Activated naive CD8-positive, alpha-beta T cell treated with anti-CD3 and anti-CD28 coated beads, Interleukin-2, amount 50 U/mL, for 24 hours (primary cell): ENCODE results near the gene MPPED2.

Experiments used
- ATAC-seq: fragments of 150-1000 bp; cut with Tn5 transposase; one replicate; pipeline ENCODE4 v1.10.0; 2021
- DNase-seq: peaks from one replicate; pipeline ENCODE4 v3.0.0; 2021
- H3K27ac Mint-ChIP-seq: one replicate; pipeline ENCODE4 v1.8.0; 2021; ENCODE audit warnings: mild to moderate bottlenecking, mixed read lengths
- H3K27me3 Mint-ChIP-seq: one replicate; pipeline ENCODE4 v1.8.0; 2021; ENCODE audit warnings: mixed read lengths
- H3K36me3 Mint-ChIP-seq: one replicate; pipeline ENCODE4 v1.8.0; 2021; ENCODE audit warnings: low read depth, mixed read lengths
- H3K4me1 Mint-ChIP-seq: one replicate; pipeline ENCODE4 v1.8.0; 2021; ENCODE audit warnings: mixed read lengths
- H3K4me3 Mint-ChIP-seq: one replicate; pipeline ENCODE4 v1.8.0; 2021; ENCODE audit warnings: mild to moderate bottlenecking, moderate library complexity, mixed read lengths
- H3K9me3 Mint-ChIP-seq: one replicate; pipeline ENCODE4 v1.8.0; 2021; ENCODE audit warnings: mixed read lengths

The MPPED2 gene

DNA sequence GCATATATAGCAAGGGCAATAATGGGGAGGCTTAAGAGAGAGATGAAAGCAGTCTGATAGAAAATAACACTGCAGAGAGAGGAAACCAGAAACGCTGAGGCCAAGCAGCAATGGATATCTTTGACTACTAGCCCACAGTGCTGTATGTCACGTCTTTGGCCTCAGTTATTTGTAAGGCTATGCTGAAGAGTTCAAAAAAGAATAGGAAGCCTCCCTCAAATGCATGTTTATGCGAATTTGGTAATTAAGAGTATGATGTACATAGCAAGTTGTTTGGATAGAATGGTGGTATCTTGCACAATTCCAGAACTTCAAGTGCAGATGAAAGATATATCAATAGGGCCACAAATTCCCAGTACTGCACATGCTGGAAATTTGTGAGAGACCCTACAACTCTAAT is 89.2 kb downstream of the MPPED2 start:
- ATAC-seq (no peak), DNase-seq (no peak)
- Mint-ChIP-seq H3K4me1 (no peaks in the 10 kb centered on the region), H3K36me3 (no peaks in the 10 kb centered on the region), H3K27me3 (no peaks in the 10 kb centered on the region), H3K27ac (no peak overlapping the region), H3K9me3 (no peaks in the 10 kb centered on the region), H3K4me3 (no peak overlapping the region)

DNA sequence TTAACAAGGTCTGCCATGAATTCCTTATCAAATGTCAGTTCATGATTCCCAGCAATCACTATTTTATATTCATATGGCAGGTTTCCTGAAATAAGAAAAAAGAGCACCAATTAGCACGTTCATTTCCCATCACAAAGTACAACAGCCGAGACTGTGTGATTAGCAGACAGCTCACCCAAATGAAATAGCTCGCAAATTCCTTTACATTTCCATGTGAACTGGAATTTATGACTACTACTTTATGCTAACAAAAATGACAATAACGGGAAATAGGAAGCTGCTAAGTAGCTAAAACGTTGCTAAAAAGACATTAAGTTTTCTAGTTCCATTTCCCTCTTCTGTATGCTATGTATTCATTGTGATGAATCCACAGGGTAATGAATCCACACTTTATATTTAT is 90.7 kb downstream of the MPPED2 start:
- Mint-ChIP-seq H3K27ac (no peak overlapping the region), H3K9me3 (no peaks in the 10 kb centered on the region), H3K4me1 (no peaks in the 10 kb centered on the region), H3K36me3 (no peaks in the 10 kb centered on the region), H3K4me3 (no peak overlapping the region), H3K27me3 (no peaks in the 10 kb centered on the region)
- no peak for DNase-seq
- no peak for ATAC-seq

DNA sequence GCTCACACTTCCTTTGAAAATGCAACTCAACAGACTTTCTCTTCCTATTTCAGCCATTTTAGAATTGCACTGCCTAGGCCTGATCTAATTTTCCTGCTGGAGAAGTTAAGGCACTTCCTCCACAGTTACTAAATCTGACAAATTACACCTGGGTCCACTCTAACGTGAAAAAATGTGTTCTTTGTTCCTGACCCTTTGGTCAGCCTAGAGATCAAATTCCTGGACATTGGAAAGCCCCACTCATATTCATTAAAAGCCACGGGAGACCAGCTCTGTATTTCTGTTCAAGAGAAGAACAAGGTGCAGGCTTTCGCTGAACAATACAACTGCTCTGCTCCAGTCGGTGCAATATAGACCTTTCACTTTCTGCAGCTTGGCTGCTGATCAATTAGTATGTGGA is 96.6 kb downstream of the MPPED2 start:
- no peaks in the 10 kb centered on the region for H3K9me3 Mint-ChIP-seq
- DNase-seq (no peak), ATAC-seq (no peak)
- no peaks in the 10 kb centered on the region for H3K4me1 Mint-ChIP-seq
- H3K4me3 Mint-ChIP-seq = no peak overlapping the region
- no peak overlapping the region for H3K27ac Mint-ChIP-seq
- no peaks in the 10 kb centered on the region for H3K27me3 Mint-ChIP-seq
- no peaks in the 10 kb centered on the region for H3K36me3 Mint-ChIP-seq

DNA sequence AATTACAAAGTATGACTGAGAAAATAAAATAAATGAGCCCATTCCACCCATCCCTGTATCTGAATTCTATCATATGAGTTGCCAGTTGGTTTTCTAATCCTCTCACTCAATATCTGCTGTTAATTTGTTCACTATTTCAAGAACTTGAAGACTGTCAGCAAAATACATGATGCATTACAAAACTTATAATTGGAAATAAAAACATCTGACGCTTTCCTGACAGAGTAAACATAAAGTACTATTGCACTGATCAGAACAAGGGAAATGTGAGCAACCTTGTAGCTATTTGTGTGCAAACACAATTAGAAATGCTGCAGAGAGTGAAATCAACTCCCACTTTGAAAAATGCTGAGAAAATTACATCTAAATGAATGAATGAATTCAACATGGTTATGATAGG is 97.1 kb downstream of the MPPED2 start:
- Mint-ChIP-seq H3K36me3 (no peaks in the 10 kb centered on the region), H3K27me3 (no peaks in the 10 kb centered on the region), H3K27ac (no peak overlapping the region), H3K9me3 (no peaks in the 10 kb centered on the region), H3K4me1 (no peaks in the 10 kb centered on the region), H3K4me3 (no peak overlapping the region)
- ATAC-seq = no peak
- no peak for DNase-seq

DNA sequence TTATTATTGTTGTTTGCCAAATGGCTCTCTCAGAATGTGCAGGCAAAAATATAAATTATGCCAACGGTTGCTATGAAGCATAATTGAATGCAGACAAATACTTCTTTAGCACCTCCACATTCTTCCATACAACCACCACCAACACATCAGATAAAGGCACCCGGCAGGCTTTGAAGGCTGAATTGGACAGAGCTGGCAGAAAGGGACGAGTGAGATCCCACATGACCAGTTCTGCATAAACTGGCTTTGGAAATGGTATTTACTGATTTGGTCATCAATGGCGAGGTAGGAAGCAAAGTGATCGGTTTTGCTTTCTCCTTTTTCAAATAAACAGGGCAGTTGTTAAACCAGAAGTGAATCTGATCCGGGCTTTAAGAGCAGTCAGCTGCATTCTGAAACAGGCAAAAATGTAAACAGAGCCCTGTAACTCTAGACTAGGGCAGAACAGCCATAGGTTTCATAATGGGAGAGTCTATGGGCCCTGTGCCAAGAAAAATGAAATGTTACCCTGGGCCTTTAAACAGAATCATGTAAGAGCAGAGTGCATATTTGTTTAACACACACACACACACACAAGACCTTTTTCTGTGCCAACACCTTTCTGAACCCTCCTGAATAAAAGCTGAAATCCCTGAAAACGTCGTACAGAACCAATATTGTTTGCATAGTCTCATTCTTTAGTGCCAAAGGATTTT is 97.7 kb downstream of the MPPED2 start:
- no peaks in the 10 kb centered on the region for H3K27me3 Mint-ChIP-seq
- DNase-seq (no peak), ATAC-seq (no peak)
- no peaks in the 10 kb centered on the region for H3K9me3 Mint-ChIP-seq
- no peak overlapping the region for H3K4me3 Mint-ChIP-seq
- H3K4me1 Mint-ChIP-seq = no peaks in the 10 kb centered on the region
- H3K36me3 Mint-ChIP-seq = no peaks in the 10 kb centered on the region
- no peak overlapping the region for H3K27ac Mint-ChIP-seq

DNA sequence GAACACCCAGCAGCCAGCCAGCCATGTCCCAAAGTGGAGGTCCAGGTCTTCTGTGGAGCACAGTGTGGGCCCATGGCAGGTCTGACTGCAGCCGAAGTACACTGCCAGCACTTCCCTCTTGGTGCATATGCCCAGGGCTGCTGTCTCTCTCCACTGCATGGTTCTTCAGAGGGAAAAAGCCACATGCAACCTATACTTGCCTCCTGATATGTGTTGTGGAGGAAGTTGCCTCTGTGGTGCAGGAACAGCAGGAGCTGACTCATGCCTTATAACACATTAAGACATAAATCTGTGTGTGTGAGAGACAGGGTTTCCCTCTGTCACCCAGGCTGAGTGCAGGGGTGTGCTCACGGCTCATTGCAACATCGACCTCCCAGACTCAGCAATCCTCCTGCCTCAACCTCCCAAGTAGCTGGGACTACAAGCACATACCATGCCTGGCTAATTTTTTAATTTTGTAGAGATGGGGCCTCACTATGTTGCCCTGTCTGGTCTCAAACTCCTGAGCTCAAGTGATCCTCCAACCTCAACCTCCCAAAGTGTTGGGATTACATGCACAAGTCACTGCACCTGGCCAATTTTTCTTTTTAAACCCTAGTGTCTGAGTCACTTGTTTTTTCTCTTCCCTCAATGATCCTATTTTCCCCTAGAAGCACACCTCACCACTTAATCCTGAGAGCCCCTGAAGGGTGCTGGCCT is 98.8 kb downstream of the MPPED2 start:
- Mint-ChIP-seq H3K27ac (no peak overlapping the region), H3K27me3 (peaks cover 1% of the 10 kb centered on the region), H3K4me1 (no peaks in the 10 kb centered on the region), H3K36me3 (no peaks in the 10 kb centered on the region), H3K9me3 (no peaks in the 10 kb centered on the region), H3K4me3 (no peak overlapping the region)
- DNase-seq (no peak), ATAC-seq (no peak)

DNA sequence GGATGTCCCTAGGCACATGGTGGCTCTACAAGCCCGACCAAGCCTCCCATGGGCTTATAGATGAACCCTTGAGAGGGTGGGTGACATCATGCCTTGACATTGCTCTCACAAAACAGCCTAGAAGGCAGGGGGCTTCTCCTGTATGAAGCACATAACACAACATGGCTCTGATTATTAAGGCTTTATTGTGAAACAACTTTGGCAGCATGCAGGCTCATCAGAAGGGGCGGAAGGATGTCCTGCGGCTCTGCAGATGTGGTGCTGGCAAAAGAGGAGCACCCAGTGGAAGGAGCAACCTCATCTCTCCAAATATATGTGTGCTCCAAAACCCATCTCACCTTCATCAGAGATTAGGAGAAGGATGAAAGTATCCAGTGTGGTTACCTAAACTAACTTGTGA is 100.4 kb downstream of the MPPED2 start:
- Mint-ChIP-seq H3K36me3 (no peaks in the 10 kb centered on the region), H3K4me1 (no peaks in the 10 kb centered on the region), H3K27ac (no peak overlapping the region), H3K9me3 (no peaks in the 10 kb centered on the region), H3K27me3 (peaks cover 5% of the 10 kb centered on the region), H3K4me3 (no peak overlapping the region)
- DNase-seq (no peak), ATAC-seq (no peak)

DNA sequence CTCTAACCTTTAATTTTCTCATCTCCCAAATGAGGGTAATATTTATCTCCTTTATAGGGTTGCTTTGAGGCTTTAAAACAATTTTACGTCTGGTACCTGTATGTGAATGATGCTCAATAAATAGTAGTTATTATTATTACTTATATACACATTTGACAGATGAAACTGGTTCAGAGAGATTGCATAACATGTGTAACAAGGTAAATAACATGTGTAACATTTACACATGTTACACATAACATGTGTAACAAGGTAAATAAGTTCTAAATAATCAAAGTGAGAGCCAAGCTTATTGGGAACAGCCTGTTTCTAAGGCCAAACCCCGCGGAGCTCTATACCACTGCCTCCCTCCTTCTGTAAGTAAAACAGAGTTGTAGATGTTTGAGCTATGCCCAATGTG is 100.9 kb downstream of the MPPED2 start:
- Mint-ChIP-seq H3K36me3 (no peaks in the 10 kb centered on the region), H3K4me3 (no peak overlapping the region), H3K9me3 (no peaks in the 10 kb centered on the region), H3K4me1 (no peaks in the 10 kb centered on the region), H3K27ac (no peak overlapping the region), H3K27me3 (peaks cover 6% of the 10 kb centered on the region)
- no peak for DNase-seq
- no peak for ATAC-seq

DNA sequence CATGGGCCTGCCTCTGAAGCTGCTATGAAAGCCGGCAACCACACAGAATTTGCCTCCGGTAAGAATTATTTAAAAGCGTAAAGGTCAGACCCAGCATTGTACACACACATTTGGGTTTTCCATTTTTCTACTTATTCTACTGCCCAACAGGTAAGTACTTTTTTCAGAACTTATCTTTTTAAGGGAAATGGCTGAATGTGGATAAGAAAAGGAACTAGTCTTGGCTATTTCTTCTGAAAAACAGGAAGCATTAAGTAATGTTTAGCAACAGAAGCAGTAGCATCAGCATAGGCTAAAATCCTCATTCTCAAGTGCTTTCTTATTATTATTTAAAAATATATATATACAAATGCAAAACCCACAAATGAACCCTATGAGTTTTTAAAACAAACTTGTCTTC is 103.1 kb downstream of the MPPED2 start:
- peaks cover 6% of the 10 kb centered on the region for H3K27me3 Mint-ChIP-seq
- H3K4me3 Mint-ChIP-seq = no peak overlapping the region
- H3K36me3 Mint-ChIP-seq = no peaks in the 10 kb centered on the region
- DNase-seq (no peak), ATAC-seq (no peak)
- no peaks in the 10 kb centered on the region for H3K9me3 Mint-ChIP-seq
- no peak overlapping the region for H3K27ac Mint-ChIP-seq
- H3K4me1 Mint-ChIP-seq = no peaks in the 10 kb centered on the region

DNA sequence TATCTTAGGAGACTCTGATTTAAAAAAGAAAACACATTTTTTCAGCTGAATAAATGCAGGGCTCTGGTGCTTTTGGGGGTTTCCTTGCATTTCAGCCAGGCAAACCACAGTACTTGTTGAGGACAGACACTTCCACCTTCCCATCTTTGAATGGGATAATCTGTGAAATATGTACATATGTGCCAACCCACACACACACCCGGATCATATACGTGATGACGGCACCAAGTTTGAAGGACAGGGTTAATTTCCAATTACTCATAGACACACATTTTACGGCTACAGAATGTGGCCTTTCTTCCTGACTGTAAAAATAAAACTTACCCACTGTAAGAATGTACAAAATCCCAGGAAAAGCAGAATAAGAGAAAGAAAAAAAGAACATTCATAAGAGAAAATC is 104.4 kb downstream of the MPPED2 start:
- H3K4me1 Mint-ChIP-seq = no peaks in the 10 kb centered on the region
- H3K27me3 Mint-ChIP-seq = peaks cover 6% of the 10 kb centered on the region
- H3K36me3 Mint-ChIP-seq = no peaks in the 10 kb centered on the region
- no peak for ATAC-seq
- H3K4me3 Mint-ChIP-seq = no peak overlapping the region
- DNase-seq = no peak
- no peaks in the 10 kb centered on the region for H3K9me3 Mint-ChIP-seq
- H3K27ac Mint-ChIP-seq = no peak overlapping the region

DNA sequence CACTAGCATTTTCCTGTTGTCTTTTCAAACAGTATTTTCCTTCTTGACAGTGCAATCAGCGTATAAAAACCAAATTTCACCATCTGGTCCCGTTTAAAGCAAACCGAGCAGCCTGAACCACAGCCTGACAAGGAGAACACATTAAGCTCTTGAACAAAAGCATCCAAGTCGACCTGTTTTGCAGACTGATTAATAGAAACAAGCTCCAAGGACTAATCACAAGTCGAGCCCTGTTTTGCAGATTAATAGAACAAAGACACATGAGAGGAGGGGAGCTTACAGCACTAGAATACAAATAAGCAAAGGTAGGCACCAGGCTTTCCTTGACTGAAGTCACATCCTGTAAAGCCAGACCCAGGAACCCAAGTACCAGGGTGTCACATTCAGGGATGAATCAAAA is 104.8 kb downstream of the MPPED2 start:
- DNase-seq (no peak), ATAC-seq (no peak)
- H3K4me3 Mint-ChIP-seq = no peak overlapping the region
- no peaks in the 10 kb centered on the region for H3K9me3 Mint-ChIP-seq
- H3K27me3 Mint-ChIP-seq = peaks cover 6% of the 10 kb centered on the region
- no peak overlapping the region for H3K27ac Mint-ChIP-seq
- no peaks in the 10 kb centered on the region for H3K36me3 Mint-ChIP-seq
- H3K4me1 Mint-ChIP-seq = no peaks in the 10 kb centered on the region

DNA sequence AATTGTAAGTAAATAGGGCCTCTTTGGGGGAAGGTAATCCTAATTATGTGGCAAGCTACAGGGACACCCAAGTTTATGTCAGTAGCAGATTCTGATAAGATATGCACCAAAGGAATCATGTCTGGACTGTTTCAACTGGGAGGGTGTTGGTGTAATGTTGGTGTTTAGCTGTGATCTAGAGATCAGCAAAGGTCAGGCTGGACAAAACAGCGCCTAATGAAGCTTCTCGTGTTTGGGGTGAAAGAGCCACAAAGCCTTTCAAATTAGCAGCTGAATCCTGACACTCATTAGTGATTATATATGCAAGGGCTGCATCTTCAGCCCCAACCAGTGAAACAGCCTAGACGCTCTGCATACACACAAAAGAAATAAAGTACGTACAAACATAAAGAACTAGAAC is 106.3 kb downstream of the MPPED2 start:
- no peaks in the 10 kb centered on the region for H3K4me1 Mint-ChIP-seq
- no peak overlapping the region for H3K4me3 Mint-ChIP-seq
- no peak for ATAC-seq
- H3K27ac Mint-ChIP-seq = no peak overlapping the region
- no peak for DNase-seq
- no peaks in the 10 kb centered on the region for H3K9me3 Mint-ChIP-seq
- peaks cover 6% of the 10 kb centered on the region for H3K27me3 Mint-ChIP-seq
- no peaks in the 10 kb centered on the region for H3K36me3 Mint-ChIP-seq

DNA sequence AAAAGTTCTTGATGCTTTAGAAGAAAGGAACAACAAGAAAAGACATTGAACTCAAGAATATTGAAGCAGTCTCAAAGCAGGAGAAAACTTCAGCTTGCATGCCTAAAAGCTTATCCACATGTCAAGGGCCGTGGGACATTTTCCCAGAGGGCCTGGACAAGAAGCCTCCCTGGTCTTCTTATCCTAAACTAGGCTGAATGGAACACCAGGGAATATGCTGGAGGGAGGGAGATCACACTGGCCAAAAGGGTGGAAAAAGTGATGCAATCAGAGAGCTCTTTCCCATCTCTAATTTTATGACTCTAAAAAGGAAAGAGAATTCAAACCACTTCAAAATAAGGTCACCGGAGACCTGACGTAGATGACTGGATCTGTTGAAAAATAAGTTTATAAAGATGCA is 107.2 kb downstream of the MPPED2 start:
- H3K27ac Mint-ChIP-seq = no peak overlapping the region
- H3K4me1 Mint-ChIP-seq = no peaks in the 10 kb centered on the region
- H3K4me3 Mint-ChIP-seq = no peak overlapping the region
- H3K9me3 Mint-ChIP-seq = no peaks in the 10 kb centered on the region
- DNase-seq (no peak), ATAC-seq (no peak)
- H3K27me3 Mint-ChIP-seq = peaks cover 6% of the 10 kb centered on the region
- no peaks in the 10 kb centered on the region for H3K36me3 Mint-ChIP-seq

DNA sequence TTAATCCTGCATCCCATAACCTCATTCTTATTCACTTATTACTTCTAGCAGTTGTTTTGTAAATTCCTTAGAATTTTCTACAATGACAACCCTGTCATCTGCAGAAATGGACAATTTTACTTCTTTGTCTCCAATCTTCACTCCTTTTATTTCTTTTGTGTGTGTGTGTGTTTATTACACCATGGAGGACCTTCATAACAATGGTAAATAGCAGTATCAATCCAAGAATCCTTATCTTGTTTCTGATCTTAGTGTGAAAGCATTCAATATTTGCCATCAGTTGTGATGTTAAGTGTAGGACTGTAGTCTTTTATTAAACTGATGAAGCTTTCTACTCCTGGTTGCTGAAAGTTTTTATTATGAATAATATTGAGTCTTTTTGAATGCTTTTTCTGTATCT is 109.1 kb downstream of the MPPED2 start:
- no peak for DNase-seq
- Mint-ChIP-seq H3K4me1 (no peaks in the 10 kb centered on the region), H3K27me3 (peaks cover 5% of the 10 kb centered on the region), H3K9me3 (no peaks in the 10 kb centered on the region), H3K27ac (no peak overlapping the region), H3K36me3 (no peaks in the 10 kb centered on the region), H3K4me3 (no peak overlapping the region)
- ATAC-seq = no peak

DNA sequence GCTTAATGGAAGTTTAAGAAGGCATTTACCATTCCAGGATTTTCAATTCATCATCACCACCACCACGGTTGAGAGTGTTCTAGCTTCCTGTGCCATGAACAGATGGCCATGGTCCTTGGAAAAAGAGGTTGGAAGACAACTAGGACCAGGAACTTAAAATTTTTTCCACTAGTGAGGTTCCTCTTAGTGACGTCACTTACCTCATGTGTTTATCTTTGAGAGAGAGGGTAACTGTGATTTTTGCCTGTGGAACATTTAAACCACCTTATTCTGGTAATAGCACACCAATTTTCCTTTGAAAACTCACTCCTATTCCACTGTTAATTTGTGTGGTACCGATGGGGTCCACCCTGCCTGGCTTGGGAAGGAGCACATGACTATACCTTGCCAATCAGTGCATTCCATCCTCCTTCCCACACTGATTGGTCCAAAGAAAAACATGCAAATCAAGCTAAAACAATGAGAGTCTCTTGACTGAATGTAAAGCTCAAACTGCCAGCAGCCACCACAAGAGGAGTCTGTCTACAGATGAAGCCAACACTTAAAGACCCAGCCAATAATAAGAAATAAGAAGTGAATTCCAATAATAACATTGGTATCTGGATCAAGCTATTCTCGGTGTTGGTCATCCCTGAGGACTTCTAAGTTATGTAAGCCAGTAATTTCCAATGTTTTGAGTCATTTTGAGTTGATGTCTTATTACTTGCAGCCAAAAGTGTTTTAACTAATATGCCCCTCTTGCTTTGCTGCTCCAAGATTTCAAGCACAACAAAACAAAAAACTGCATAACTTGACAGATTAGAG is 111.8 kb downstream of the MPPED2 start:
- Mint-ChIP-seq H3K9me3 (no peaks in the 10 kb centered on the region), H3K27me3 (no peaks in the 10 kb centered on the region), H3K36me3 (no peaks in the 10 kb centered on the region), H3K27ac (no peak overlapping the region), H3K4me3 (no peak overlapping the region), H3K4me1 (no peaks in the 10 kb centered on the region)
- no peak for ATAC-seq
- no peak for DNase-seq
